Measurements from ENCODE around the gene SLC10A4.

GRCh38 chr4:48483006-48483776 is at the start of gene SLC10A4:
- no peak for TF ChIP-seq ZNF121 (CRISPR knock-in tag; IDR thresholded peaks at IDR 0.05)
- TF ChIP-seq HDAC2 (CRISPR knock-in tag; IDR thresholded peaks at IDR 0.05), result no peak
- TF ChIP-seq NFE2 (CRISPR knock-in tag; IDR thresholded peaks at IDR 0.05), result no peak
- no peak for TF ChIP-seq SNRNP70 (IDR thresholded peaks at IDR 0.05; ENCODE audit: low read depth, low read length)
- TF ChIP-seq STAT5B (CRISPR knock-in tag; IDR thresholded peaks at IDR 0.05), result no peak
- TF ChIP-seq TBL1XR1 (IDR thresholded peaks at IDR 0.05; ENCODE audit: borderline replicate concordance, low read length, partially characterized antibody), result no peak
- TF ChIP-seq ZZZ3 (CRISPR knock-in tag; IDR thresholded peaks at IDR 0.05; ENCODE audit: borderline replicate concordance), result no peak
- TF ChIP-seq THRA (CRISPR knock-in tag; IDR thresholded peaks at IDR 0.05; ENCODE audit: borderline replicate concordance), result no peak
- no peak for TF ChIP-seq SRSF9 (IDR thresholded peaks at IDR 0.05; ENCODE audit: borderline replicate concordance, insufficient read depth, low read depth, low read length, poor library complexity, severe bottlenecking)
- TF ChIP-seq CTCF (CRISPR knock-in tag; IDR thresholded peaks at IDR 0.05), result no peak
- no peak for TF ChIP-seq NR2C2 (CRISPR knock-in tag; IDR thresholded peaks at IDR 0.05; ENCODE audit: borderline replicate concordance)
- no peak for TF ChIP-seq YEATS4 (CRISPR knock-in tag; IDR thresholded peaks at IDR 0.05; ENCODE audit: borderline replicate concordance)
- TF ChIP-seq MAFF (IDR thresholded peaks at IDR 0.05; ENCODE audit: low read depth, low read length), result no peak
- no peak for TF ChIP-seq ZNF558 (CRISPR knock-in tag; IDR thresholded peaks at IDR 0.05; ENCODE audit: borderline replicate concordance)

Measured in HepG2 (cell line).